Choroid plexus epithelial cell (primary cell): Measurements from ENCODE around the gene KIAA1210.

Source experiments
- DNase-seq: peaks from one replicate; pipeline ENCODE4 v3.0.0-alpha.2; 2010; ENCODE audit warnings: low read depth
- H3K4me3 ChIP-seq: 2 replicates; pipeline ENCODE4 v1.5.1; 2011; ENCODE audit warnings: low read depth, mild to moderate bottlenecking, control low read depth, low read length, moderate library complexity
- TF ChIP-seq, protein P1 (sequence below): conservative IDR thresholded peaks from 2 replicates; pipeline ENCODE4 v1.5.1; 2011; ENCODE audit warnings: low read depth, mild to moderate bottlenecking, control low read depth, inconsistent platforms, low read length, moderate library complexity

Gene KIAA1210

DNA sequence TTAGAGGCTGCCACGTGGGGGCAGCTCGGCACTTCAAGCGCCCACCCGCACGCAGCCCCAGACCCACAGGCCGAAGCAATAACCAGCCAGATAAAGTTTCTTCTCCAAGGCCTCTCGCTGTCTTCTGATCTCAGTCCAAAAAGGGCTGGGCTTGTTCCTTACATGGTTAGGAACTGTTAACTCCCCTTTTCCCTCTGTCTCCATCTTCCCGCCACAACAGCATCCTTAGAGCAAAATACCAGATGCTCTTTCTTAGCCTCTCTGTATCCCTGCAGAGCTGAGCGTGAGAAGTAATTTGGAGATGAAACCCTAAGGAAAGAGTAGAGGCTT, 23.4 kb upstream of the KIAA1210 start:
- DNase-seq, result no peak
- TF ChIP-seq, protein P1, sequence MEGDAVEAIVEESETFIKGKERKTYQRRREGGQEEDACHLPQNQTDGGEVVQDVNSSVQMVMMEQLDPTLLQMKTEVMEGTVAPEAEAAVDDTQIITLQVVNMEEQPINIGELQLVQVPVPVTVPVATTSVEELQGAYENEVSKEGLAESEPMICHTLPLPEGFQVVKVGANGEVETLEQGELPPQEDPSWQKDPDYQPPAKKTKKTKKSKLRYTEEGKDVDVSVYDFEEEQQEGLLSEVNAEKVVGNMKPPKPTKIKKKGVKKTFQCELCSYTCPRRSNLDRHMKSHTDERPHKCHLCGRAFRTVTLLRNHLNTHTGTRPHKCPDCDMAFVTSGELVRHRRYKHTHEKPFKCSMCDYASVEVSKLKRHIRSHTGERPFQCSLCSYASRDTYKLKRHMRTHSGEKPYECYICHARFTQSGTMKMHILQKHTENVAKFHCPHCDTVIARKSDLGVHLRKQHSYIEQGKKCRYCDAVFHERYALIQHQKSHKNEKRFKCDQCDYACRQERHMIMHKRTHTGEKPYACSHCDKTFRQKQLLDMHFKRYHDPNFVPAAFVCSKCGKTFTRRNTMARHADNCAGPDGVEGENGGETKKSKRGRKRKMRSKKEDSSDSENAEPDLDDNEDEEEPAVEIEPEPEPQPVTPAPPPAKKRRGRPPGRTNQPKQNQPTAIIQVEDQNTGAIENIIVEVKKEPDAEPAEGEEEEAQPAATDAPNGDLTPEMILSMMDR, result no peak
- no peak overlapping the region for H3K4me3 ChIP-seq

DNA sequence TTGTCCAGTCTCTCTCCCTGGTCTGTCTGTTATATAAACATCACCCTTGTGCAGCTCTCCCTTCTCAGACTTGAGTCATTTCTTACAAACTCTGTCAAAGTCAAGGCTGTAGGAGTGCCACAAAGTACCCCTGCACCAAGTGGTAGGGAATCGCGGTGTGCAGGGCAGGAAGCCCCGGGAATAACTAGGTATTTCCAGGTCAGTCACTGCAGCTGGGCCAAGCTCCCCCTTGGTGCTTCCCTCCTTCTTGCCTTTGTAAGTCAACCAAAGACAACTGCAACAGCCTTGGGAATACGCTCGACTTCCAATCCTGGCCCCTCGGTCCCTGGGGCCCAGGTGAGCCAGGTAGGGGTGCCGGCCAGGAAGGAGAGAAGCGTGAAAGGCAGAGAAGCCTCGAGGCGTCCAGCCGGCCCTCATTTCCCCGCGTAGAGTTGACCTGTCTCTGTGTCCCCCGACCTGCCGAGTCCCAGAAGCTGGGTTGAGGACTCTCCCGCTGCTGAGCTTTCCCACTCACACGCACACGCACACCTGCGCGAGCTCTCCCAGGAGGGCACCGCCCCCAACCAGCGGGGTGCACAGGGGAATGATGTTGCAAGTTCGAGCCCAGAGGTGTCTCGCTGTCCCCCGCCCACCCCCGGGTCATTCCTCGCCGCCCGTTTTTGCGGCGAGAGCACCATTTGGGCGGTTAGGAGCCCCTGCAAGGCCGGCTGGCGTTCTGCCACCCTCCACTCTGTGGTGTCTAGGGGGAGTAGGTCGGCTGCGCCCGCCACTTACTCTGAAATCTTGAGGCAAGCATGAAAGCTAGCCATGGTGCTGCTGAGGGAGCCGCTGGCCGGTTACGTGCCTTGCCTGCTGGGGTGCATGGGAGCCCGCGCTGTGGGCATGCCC, 22.8 kb upstream of the KIAA1210 start:
- H3K4me3 ChIP-seq, result no peak overlapping the region
- no peak for DNase-seq
- TF ChIP-seq, protein P1, result no peak

DNA sequence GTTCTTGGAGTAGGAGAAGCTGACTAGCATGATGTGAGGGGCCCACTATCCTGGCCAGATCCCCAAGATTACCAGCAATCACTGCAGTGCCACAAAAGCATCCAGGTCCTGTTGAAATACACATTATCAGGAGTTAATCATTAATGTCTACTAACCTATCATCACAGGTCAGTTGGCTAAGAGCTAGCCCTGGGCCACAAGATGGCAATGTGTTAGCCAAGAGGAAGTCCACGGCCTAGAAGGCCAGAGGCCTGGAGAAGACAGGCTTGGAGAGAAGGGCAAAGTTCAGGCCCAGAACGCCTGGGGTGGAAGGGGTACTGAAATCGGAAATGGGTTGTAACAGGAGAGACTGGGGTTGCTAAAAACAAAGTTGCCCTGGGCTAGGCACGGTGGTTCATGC, 19.9 kb upstream of the KIAA1210 start:
- H3K4me3 ChIP-seq, result no peak overlapping the region
- no peak for DNase-seq
- TF ChIP-seq, protein P1, result no peak

DNA sequence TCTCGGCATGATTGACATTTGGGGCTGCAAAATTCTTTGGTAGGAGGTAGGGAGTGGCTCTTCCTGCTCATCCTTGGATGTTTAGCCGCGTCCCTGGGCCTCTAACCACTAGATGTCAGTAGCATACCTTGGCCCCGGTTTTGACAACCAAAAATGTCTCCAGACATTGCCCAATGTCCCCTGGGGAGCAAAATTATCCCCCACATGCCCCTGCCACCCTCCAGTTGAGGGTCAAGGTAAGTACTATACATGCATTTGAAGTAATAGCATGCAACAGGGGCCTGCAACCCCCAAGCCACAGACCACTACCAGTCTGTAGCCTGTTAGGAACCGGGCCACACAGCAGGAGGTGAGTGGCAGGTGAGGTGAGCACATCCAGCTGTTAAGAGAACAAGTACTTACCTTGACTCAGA, 17.6 kb upstream of the KIAA1210 start:
- no peak overlapping the region for H3K4me3 ChIP-seq
- TF ChIP-seq, protein P1, result peak; percentile 62
- peak; percentile 26 for DNase-seq

DNA sequence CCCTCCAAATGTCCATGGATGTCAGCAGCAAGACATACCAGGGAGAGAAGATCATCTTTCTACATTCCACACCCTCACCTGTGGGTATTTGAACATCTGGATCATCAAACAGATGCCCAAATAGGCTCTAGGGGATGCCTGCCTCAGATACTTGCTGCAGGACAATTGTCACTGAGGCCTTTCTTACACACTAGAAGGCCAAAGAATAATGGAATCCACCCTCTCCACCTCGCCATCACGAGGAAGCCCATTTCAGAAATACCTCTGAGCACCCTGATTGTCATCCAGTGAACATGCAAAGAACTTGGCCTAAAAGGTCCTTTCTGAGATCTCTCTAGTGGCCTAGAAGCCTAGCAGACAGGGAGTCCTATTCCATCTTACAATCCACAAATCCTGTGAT, 6.9 kb upstream of the KIAA1210 start:
- TF ChIP-seq, protein P1, result no peak
- no peak for DNase-seq
- H3K4me3 ChIP-seq, result no peak overlapping the region

DNA sequence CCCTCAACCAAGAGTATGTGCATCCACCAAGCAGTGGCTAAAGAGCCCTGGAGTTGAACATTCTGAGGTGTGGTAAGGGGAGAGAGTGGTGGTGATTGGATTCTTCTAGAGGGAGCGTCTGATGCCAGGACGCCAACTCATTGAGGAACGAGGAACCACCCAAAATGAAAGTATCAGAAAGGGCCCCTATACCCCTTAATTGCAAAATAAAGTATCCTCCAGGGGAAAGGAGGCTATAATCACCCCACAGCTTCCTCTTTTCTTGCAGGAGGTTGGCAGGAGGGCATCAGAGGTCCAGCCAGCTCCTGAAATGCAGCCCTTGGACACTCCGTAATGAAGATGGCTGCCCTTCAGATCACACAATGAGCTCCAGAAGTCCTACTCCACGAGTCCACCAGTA, 5.3 kb upstream of the KIAA1210 start:
- DNase-seq, result no peak
- H3K4me3 ChIP-seq, result no peak overlapping the region
- TF ChIP-seq, protein P1, result no peak

DNA sequence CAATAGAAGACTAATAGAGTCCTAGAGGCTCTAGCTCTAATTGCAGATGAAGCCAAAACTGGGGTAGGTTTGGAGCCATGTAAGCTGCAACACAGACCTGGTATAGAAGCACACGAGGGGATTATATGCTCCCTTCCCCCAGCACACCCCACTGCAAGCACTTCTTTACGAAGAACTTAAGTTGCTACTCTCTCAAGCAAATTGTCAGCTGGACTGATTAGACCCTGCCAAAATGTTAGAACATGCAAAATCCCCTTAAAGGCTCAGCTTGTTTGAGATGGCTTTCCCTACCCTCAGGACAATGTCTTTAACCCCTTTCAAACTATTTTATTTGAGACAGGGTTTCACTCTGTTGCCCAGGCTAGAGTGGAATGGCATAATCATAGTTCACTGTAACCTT, 4.7 kb upstream of the KIAA1210 start:
- TF ChIP-seq, protein P1, result no peak
- no peak for DNase-seq

More for the DNA sequence above, 4.7 kb upstream of the KIAA1210 start:
- no peak overlapping the region for H3K4me3 ChIP-seq
